Measurements from ENCODE around the gene PLXNA2. TPM values are rescaled to one million over a fixed set of nuclear protein-coding genes. Genes with fewer than 3 reads are reported as not detected.

PLXNA2 gene
- total and polyA plus RNA-seq, 2 of the 13 experiments (the other 11 are each of a cell fraction or from before 2014, with no cell fraction given) = 1.1 to 2.1 TPM

DNA sequence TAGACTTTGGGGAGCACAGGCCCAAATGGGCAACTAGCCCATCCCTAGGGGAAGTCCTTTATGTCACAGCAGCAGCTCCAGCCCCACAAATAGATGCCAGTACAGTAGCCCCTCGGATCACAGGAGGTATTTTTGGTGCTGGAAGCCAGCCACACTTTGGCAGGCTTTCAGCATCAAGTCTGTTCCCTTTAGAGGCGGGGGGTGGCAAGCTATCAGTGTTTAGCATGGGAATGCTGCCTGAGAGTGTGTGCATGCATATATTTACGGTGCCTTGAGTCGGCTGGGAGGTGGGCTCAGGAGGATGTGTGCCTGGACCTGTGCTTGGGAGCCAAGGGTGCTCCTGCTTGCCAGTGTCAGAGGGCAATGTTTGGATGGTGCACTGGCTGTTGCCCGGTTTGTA, 3.5 kb upstream of the PLXNA2 start (continued):
- TF ChIP-seq REXO4 (CRISPR knock-in tag; IDR thresholded peaks at IDR 0.05; ENCODE audit: borderline replicate concordance) = no peak
- no peak for TF ChIP-seq NR2F6 (IDR thresholded peaks at IDR 0.05)
- no peak for TF ChIP-seq NR2F6 (CRISPR knock-in tag; IDR thresholded peaks at IDR 0.05)
- no peak for TF ChIP-seq RXRA (CRISPR knock-in tag; IDR thresholded peaks at IDR 0.05)
- no peak for TF ChIP-seq ZFP82 (CRISPR knock-in tag; IDR thresholded peaks at IDR 0.05; ENCODE audit: borderline replicate concordance)
- TF ChIP-seq, protein P1, sequence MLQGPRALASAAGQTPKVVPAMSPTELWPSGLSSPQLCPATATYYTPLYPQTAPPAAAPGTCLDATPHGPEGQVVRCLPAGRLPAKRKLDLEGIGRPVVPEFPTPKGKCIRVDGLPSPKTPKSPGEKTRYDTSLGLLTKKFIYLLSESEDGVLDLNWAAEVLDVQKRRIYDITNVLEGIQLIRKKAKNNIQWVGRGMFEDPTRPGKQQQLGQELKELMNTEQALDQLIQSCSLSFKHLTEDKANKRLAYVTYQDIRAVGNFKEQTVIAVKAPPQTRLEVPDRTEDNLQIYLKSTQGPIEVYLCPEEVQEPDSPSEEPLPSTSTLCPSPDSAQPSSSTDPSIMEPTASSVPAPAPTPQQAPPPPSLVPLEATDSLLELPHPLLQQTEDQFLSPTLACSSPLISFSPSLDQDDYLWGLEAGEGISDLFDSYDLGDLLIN (CRISPR knock-in tag; IDR thresholded peaks at IDR 0.05; ENCODE audit: borderline replicate concordance) = no peak
- TF ChIP-seq NFKB2 (CRISPR knock-in tag; IDR thresholded peaks at IDR 0.05; ENCODE audit: borderline replicate concordance) = no peak
- no peak for TF ChIP-seq SRF (IDR thresholded peaks at IDR 0.05; ENCODE audit: low read depth, low read length)
- TF ChIP-seq POLR2AphosphoS5 (IDR thresholded peaks at IDR 0.05; ENCODE audit: low read depth, low read length) = no peak
- no peak for TF ChIP-seq SMAD1 (CRISPR knock-in tag; IDR thresholded peaks at IDR 0.05; ENCODE audit: borderline replicate concordance, low read depth)
- no peak for TF ChIP-seq NR3C1 (CRISPR knock-in tag; IDR thresholded peaks at IDR 0.05)

DNA sequence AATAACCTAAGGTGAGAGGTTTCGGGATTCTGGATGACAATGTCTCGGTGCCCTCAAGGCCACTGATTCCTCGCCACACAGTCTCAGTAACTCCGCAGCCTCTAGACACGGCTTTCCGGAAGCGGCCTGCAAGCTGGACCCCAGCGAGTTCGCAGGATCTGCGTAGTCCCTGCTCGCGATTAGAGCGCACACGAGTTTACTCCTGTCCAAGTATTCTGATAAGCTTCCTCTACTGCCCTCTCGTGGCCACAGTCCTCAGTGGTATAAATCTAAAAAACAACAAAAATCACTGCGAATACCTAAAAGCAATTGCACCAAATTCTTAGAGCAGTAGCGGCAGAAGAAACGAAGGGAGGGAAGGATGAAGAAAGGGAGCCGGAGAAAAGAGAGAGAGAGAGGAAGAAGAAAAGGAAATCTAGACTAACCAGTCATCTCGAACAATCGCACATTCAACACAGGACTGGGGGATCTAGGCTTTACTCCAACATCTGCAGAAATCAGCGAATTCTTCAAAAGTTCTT, 1.1 kb upstream of the PLXNA2 start:
- ChIA-PET CTCF (ENCODE audit: low intra/inter-chr PET ratio, low total read pairs) (interaction anchor here (0.7 to 2.2 kb wide), 4 partner anchors 113 to 349 kb away, joined by 3 to 24 read pairs (median 10); no protein-coding TSS in a partner anchor), POLR2A (interaction anchor here (0.8 to 1.9 kb wide), 9 partner anchors 8 to 223 kb away, joined by 3 to 8 read pairs (median 4); no protein-coding TSS in a partner anchor)
- BruUV-seq (replicated peaks) = no TSS peak
- H3K27ac ChIP-seq (ENCODE audit: extremely low read length, insufficient read depth, low read length) = no peak overlapping the region
- in situ Hi-C loops (cut with HindIII; ENCODE audit: extremely low pct_ligation_motif_present, low pct_unique_long_range_greater_than_20kb) = loop anchor here (5.0 kb wide), 1 partner anchor 223 kb away; no protein-coding TSS in a partner anchor
- H3K9me3 ChIP-seq (ENCODE audit: low read length) = no peaks in the 10 kb centered on the region
- 11% methylated on average over 22 of the region's 22 CpGs for WGBS (ENCODE audit: low lambda C conversion rate)
- no peaks in the 10 kb centered on the region for H4K20me1 ChIP-seq (ENCODE audit: insufficient read depth, low read length)
- H3K4me3 ChIP-seq (replicated peaks in 1 of 3; ENCODE audit: insufficient read depth in 1 of 3, low read depth in 2 of 3, low read length in 3 of 3) = peak overlapping the region; percentile 52 to 81 (median 65); a peak in 5 of 6 replicates
- DNase-seq (ENCODE audit: low spot score) (peak; percentile 85), FAIRE-seq (peak; percentile 84), ATAC-seq (peak; percentile 75)
- H3K79me2 ChIP-seq (ENCODE audit: insufficient read depth, low read length) = no peaks in the 10 kb centered on the region
- H3K36me3 ChIP-seq (replicated peaks in 1 of 2; ENCODE audit: control insufficient read depth in 1 of 2, insufficient read depth in 2 of 2, low read length in 2 of 2) = no peaks in the 10 kb centered on the region
- H2AFZ ChIP-seq (ENCODE audit: low read length) = no peak overlapping the region
- intact Hi-C loops (cut with micrococcal nuclease; ENCODE audit: unreplicated experiment) = loop anchor here (1.0 kb wide), 2 partner anchors 113 to 224 kb away; no protein-coding TSS in a partner anchor
- peaks cover 56% of the 10 kb centered on the region for H3K4me1 ChIP-seq (ENCODE audit: insufficient read depth, low read length)
- peak overlapping the region; percentile 92 for H3K4me2 ChIP-seq (ENCODE audit: low read depth, low read length)
- H3K27me3 ChIP-seq (ENCODE audit: control insufficient read depth in 1 of 2, insufficient read depth in 2 of 2, low read length in 2 of 2) = peaks cover 0 to 25% of the 10 kb centered on the region in 2 experiments; a peak in 2 of 5 replicates
- H3K9ac ChIP-seq (ENCODE audit: insufficient read depth, low read depth, low read length) = no peak overlapping the region
- peak; percentile 69 for TF ChIP-seq ELF1 (CRISPR knock-in tag; IDR thresholded peaks at IDR 0.05)
- peak; percentile 66; the same call in 1 of the 2 replicates for TF ChIP-seq ZNF331 (CRISPR knock-in tag; IDR thresholded peaks at IDR 0.05)
- no peak for TF ChIP-seq SP1 (IDR thresholded peaks at IDR 0.05)
- TF ChIP-seq SP1 (CRISPR knock-in tag; IDR thresholded peaks at IDR 0.05) = no peak
- no peak for TF ChIP-seq ZNF564 (CRISPR knock-in tag; IDR thresholded peaks at IDR 0.05)
- no peak for TF ChIP-seq CREB1 (IDR thresholded peaks at IDR 0.05)
- no peak for TF ChIP-seq CREB1 (CRISPR knock-in tag; IDR thresholded peaks at IDR 0.05)
- TF ChIP-seq, protein P2, sequence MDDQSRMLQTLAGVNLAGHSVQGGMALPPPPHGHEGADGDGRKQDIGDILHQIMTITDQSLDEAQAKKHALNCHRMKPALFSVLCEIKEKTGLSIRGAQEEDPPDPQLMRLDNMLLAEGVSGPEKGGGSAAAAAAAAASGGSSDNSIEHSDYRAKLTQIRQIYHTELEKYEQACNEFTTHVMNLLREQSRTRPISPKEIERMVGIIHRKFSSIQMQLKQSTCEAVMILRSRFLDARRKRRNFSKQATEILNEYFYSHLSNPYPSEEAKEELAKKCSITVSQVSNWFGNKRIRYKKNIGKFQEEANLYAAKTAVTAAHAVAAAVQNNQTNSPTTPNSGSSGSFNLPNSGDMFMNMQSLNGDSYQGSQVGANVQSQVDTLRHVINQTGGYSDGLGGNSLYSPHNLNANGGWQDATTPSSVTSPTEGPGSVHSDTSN (CRISPR knock-in tag; IDR thresholded peaks at IDR 0.05; ENCODE audit: borderline replicate concordance) = no peak
- 0 out of 2 replicates have a peak, but pooled peaks have one; percentile 25 for TF ChIP-seq MYPOP (CRISPR knock-in tag; IDR thresholded peaks at IDR 0.05)
- no peak for TF ChIP-seq HNF4A (CRISPR knock-in tag; IDR thresholded peaks at IDR 0.05)
- no peak for TF ChIP-seq TOE1 (CRISPR knock-in tag; IDR thresholded peaks at IDR 0.05)
- 0 out of 2 replicates have a peak, but pooled peaks have one; percentile 39 for TF ChIP-seq ZFX (CRISPR knock-in tag; IDR thresholded peaks at IDR 0.05; ENCODE audit: low read depth)

Data from HepG2 (cell line).